ENCODE data around the gene WNT2B.

DNA sequence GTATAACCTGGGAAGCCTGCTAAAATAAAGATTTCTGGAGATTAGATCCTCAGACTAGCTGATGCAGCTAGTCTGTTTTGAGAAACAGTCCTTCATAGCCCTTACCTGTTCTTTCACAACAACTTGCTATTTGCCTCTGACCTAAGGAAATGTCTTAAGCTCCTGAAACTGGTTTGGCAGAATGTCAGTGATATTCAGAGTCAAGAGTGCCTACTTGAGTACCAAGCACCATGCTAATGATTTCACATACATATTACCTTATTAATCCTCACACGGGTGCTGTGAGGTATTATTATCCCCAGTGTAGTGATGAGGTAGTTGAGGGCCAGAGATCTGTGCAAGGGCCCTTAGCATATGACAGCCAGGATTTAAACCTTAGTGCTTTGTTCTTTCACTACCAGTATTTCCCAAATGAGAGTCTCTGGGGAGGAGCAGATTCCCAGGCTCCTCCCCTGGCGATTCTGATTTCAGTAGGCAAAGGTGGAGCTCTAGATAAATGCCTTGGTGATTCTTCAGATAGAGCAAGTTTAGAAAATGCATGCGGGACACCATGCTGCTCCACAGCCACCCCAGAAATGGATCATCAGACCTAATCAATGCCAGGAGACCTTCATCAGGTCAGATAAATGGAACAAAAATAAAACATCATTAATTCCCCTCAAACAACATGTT lies 47.4 kb upstream of the WNT2B start:
- TF ChIP-seq POLR2AphosphoS5 (IDR thresholded peaks at IDR 0.05; ENCODE audit: borderline replicate concordance, low read depth, low read length), result no peak
- no peak for TF ChIP-seq EZH2 (IDR thresholded peaks at IDR 0.05)
- no peak for TF ChIP-seq FOXP2 (optimal IDR thresholded peaks at IDR 0.05; ENCODE audit: control extremely low read depth, extremely low read length, insufficient read depth)

Measured in SK-N-MC (cell line).